ENCODE results near the gene GLIS1.

- TF ChIP-seq, protein P1, sequence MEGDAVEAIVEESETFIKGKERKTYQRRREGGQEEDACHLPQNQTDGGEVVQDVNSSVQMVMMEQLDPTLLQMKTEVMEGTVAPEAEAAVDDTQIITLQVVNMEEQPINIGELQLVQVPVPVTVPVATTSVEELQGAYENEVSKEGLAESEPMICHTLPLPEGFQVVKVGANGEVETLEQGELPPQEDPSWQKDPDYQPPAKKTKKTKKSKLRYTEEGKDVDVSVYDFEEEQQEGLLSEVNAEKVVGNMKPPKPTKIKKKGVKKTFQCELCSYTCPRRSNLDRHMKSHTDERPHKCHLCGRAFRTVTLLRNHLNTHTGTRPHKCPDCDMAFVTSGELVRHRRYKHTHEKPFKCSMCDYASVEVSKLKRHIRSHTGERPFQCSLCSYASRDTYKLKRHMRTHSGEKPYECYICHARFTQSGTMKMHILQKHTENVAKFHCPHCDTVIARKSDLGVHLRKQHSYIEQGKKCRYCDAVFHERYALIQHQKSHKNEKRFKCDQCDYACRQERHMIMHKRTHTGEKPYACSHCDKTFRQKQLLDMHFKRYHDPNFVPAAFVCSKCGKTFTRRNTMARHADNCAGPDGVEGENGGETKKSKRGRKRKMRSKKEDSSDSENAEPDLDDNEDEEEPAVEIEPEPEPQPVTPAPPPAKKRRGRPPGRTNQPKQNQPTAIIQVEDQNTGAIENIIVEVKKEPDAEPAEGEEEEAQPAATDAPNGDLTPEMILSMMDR (IDR thresholded peaks at IDR 0.05; ENCODE audit: control extremely low read depth in 1 of 3, insufficient read depth in 1 of 3, low read depth in 1 of 3, low read length in 3 of 3) = no peak
- TF ChIP-seq RAD21 (IDR thresholded peaks at IDR 0.05 in 1 of 2, conservative IDR thresholded peaks at IDR 0.05 in 1 of 2; ENCODE audit: low read depth in 2 of 2, low read length in 2 of 2) (no peak), CBX8 (IDR thresholded peaks at IDR 0.05; ENCODE audit: borderline replicate concordance, low read depth, low read length) (no peak), YY1 (IDR thresholded peaks at IDR 0.05; ENCODE audit: low read depth, low read length) (no peak), ZNF274 (IDR thresholded peaks at IDR 0.05; ENCODE audit: borderline replicate concordance, extremely low read depth, low read length) (no peak)
- TF ChIP-seq, protein P2, sequence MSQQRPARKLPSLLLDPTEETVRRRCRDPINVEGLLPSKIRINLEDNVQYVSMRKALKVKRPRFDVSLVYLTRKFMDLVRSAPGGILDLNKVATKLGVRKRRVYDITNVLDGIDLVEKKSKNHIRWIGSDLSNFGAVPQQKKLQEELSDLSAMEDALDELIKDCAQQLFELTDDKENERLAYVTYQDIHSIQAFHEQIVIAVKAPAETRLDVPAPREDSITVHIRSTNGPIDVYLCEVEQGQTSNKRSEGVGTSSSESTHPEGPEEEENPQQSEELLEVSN (IDR thresholded peaks at IDR 0.05) = no peak
Observed at GRCh38 chr1:53553734-53554509, 185.0 kb downstream of the GLIS1 start.

Measured in H1 (cell line).